Fibroblast of lung (primary cell): ENCODE data around the gene PLCH2. TPM values are rescaled to one million over a fixed set of nuclear protein-coding genes. Genes with fewer than 3 reads are reported as not detected.

Source experiments
- DNase-seq, 2 donors: peaks; one replicate each; pipeline versions ENCODE4 v3.0.0 to v3.0.0-alpha.2; 2010; ENCODE audit warnings: low read depth in 2 of 2
- H2AFZ ChIP-seq: 2 replicates; pipeline ENCODE4 v1.5.1; 2012; ENCODE audit warnings: low read length, control low read depth, inconsistent platforms
- H3K27ac ChIP-seq: 2 replicates; pipeline ENCODE4 v1.5.1; 2011; ENCODE audit warnings: low read length, control low read depth; ENCODE audit not compliant: insufficient read depth
- H3K27me3 ChIP-seq: 2 replicates; pipeline ENCODE4 v1.5.1; 2011; ENCODE audit warnings: mild to moderate bottlenecking, low read length; ENCODE audit not compliant: control insufficient read depth, insufficient read depth
- H3K36me3 ChIP-seq: 2 replicates; pipeline ENCODE4 v1.5.1; 2011; ENCODE audit warnings: low read length; ENCODE audit not compliant: control insufficient read depth, insufficient read depth
- H3K4me1 ChIP-seq: 2 replicates; pipeline ENCODE4 v1.5.1; 2011; ENCODE audit warnings: low read length; ENCODE audit not compliant: control insufficient read depth, insufficient read depth; ENCODE audit errors: extremely low read depth
- H3K4me2 ChIP-seq: 2 replicates; pipeline ENCODE4 v1.5.1; 2011; ENCODE audit warnings: low read length, control low read depth; ENCODE audit not compliant: insufficient read depth; ENCODE audit errors: extremely low read depth
- H3K4me3 ChIP-seq, 4 experiments: fragments of 200-600 bp in 1 of 4; sonication (generic) in 1 of 4; replicated peaks in 1 of 4; 2 replicates each; pipeline ENCODE4 v1.5.1; 2011 to 2016; ENCODE audit warnings: low read length in 4 of 4, low read depth in 3 of 4, mild to moderate bottlenecking in 3 of 4, control low read depth in 2 of 4, inconsistent platforms in 1 of 4, mixed read lengths in 1 of 4; ENCODE audit not compliant: insufficient read depth in 1 of 4; ENCODE audit errors: control extremely low read depth in 1 of 4
- H3K79me2 ChIP-seq: 2 replicates; pipeline ENCODE4 v1.5.1; 2012; ENCODE audit warnings: mild to moderate bottlenecking, low read length, inconsistent platforms; ENCODE audit not compliant: control insufficient read depth, insufficient read depth
- H3K9ac ChIP-seq: 2 replicates; pipeline ENCODE4 v1.5.1; 2011; ENCODE audit warnings: mild to moderate bottlenecking, low read length, control low read depth; ENCODE audit not compliant: insufficient read depth
- H3K9me3 ChIP-seq: 2 replicates; pipeline ENCODE4 v1.5.1; 2012; ENCODE audit warnings: low read depth, low read length; ENCODE audit not compliant: control insufficient read depth, insufficient read depth
- H4K20me1 ChIP-seq: 2 replicates; pipeline ENCODE4 v1.5.1; 2011; ENCODE audit warnings: low read length; ENCODE audit not compliant: control insufficient read depth, insufficient read depth; ENCODE audit errors: extremely low read depth
- CTCF ChIP-seq, 2 donors: IDR thresholded peaks in 1 of 2; conservative IDR thresholded peaks in 1 of 2; 1 replicate in 1 of 2; 2 replicates in 1 of 2; pipeline ENCODE4 v1.5.1; 2011 to 2012; ENCODE audit warnings: low read length in 2 of 2, control low read depth in 1 of 2, inconsistent platforms in 1 of 2, low read depth in 1 of 2, mild to moderate bottlenecking in 1 of 2
- EZH2 ChIP-seq: IDR thresholded peaks from 2 replicates; pipeline ENCODE4 v1.5.1; 2012; ENCODE audit warnings: low read length, control low read depth, mild to moderate bottlenecking; ENCODE audit errors: missing control alignments
- polyA plus RNA-seq, 2 donors: library from polyadenylated mRNA; depleted of rRNA in 1 of 2; stranded (reverse) in 1 of 2; unstranded in 1 of 2; fragments of >200 nt; gene quantifications; 2 replicates each; pipeline ENCODE4 v1.2.1, GENCODE V29; 2011 to 2012; ENCODE audit warnings: missing spikeins in 1 of 2
- total RNA-seq: library from RNA; depleted of rRNA; stranded (reverse); fragments of >200 nt; gene quantifications from 2 replicates; pipeline ENCODE4 v1.2.1, GENCODE V29; 2014

The PLCH2 gene
- total and polyA plus RNA-seq, 2 donors (not counting 1 experiment from before 2014, with no cell fraction given): 0.02 to 0.17 TPM

- H3K4me2 ChIP-seq: no peak overlapping the region
These were observed 29.7 kb upstream of the PLCH2 start for GRCh38 chr1:2446394-2446793.

GRCh38 chr1:2446861-2447260, 29.2 kb upstream of the PLCH2 start:
- H3K36me3 ChIP-seq: no peaks in the 10 kb centered on the region
- H3K4me3 ChIP-seq: no peak overlapping the region
- no peak for DNase-seq
- no peaks in the 10 kb centered on the region for H4K20me1 ChIP-seq
- no peak overlapping the region for H3K4me2 ChIP-seq
- no peak overlapping the region for H3K9ac ChIP-seq
- no peaks in the 10 kb centered on the region for H3K9me3 ChIP-seq
- no peaks in the 10 kb centered on the region for H3K79me2 ChIP-seq
- no peak overlapping the region for H3K27ac ChIP-seq
- peaks cover 5% of the 10 kb centered on the region for H3K4me1 ChIP-seq
- H3K27me3 ChIP-seq: peaks cover 23% of the 10 kb centered on the region
- TF ChIP-seq CTCF (conservative IDR thresholded peaks at IDR 0.05 in 1 of 2, IDR thresholded peaks at IDR 0.05 in 1 of 2; ENCODE audit: low read depth in 1 of 2, low read length in 2 of 2) (no peak), EZH2 (no peak)
- H2AFZ ChIP-seq: no peak overlapping the region

More at GRCh38 chr1:2446394-2446793, 29.7 kb upstream of the PLCH2 start:
- Histone ChIP-seq H2AFZ (no peak overlapping the region), H4K20me1 (no peaks in the 10 kb centered on the region), H3K27me3 (peaks cover 24% of the 10 kb centered on the region), H3K27ac (no peak overlapping the region), H3K36me3 (no peaks in the 10 kb centered on the region), H3K9me3 (no peaks in the 10 kb centered on the region), H3K4me3 (no peak overlapping the region), H3K9ac (no peak overlapping the region), H3K79me2 (no peaks in the 10 kb centered on the region), H3K4me1 (peaks cover 2% of the 10 kb centered on the region)
- DNase-seq: no peak
- TF ChIP-seq CTCF (conservative IDR thresholded peaks at IDR 0.05 in 1 of 2, IDR thresholded peaks at IDR 0.05 in 1 of 2; ENCODE audit: low read depth in 1 of 2, low read length in 2 of 2) (no peak), EZH2 (no peak)

GRCh38 chr1:2447276-2448097, 28.6 kb upstream of the PLCH2 start:
- Histone ChIP-seq H3K27me3 (peaks cover 20% of the 10 kb centered on the region), H2AFZ (no peak overlapping the region), H3K9ac (no peak overlapping the region), H3K27ac (no peak overlapping the region), H3K9me3 (no peaks in the 10 kb centered on the region), H4K20me1 (no peaks in the 10 kb centered on the region), H3K4me1 (peaks cover 11% of the 10 kb centered on the region), H3K36me3 (no peaks in the 10 kb centered on the region), H3K4me3 (no peak overlapping the region), H3K79me2 (no peaks in the 10 kb centered on the region), H3K4me2 (no peak overlapping the region)
- DNase-seq: no peak
- TF ChIP-seq CTCF (conservative IDR thresholded peaks at IDR 0.05 in 1 of 2, IDR thresholded peaks at IDR 0.05 in 1 of 2; ENCODE audit: low read depth in 1 of 2, low read length in 2 of 2): no peak
